ENCODE measurements around the gene AK8. TPM values are rescaled to one million over a fixed set of nuclear protein-coding genes. Genes with fewer than 3 reads are reported as not detected.

AK8 gene
- total RNA-seq, 4 donors from 2014 or later, result 0.27 to 1.3 TPM; not detected in 2

GRCh38 chr9:132690696-132691095 lies 187.4 kb downstream of the AK8 start:
- peaks cover 0 to 34% (median 11%) of the 10 kb centered on the region in 4 donors for H3K36me3 ChIP-seq
- no peaks in the 10 kb centered on the region for H3K4me1 ChIP-seq
- TF ChIP-seq CTCF (IDR thresholded peaks at IDR 0.05) (no peak), EP300 (IDR thresholded peaks at IDR 0.05; ENCODE audit: low read depth) (no peak), POLR2A (IDR thresholded peaks at IDR 0.05) (no peak), POLR2AphosphoS5 (IDR thresholded peaks at IDR 0.05) (no peak)
- no peak overlapping the region for H3K27ac ChIP-seq
- no peak for DNase-seq
- H3K4me3 ChIP-seq, result no peak overlapping the region
- no peaks in the 10 kb centered on the region for H3K9me3 ChIP-seq
- in situ Hi-C loops (cut with MboI; ENCODE audit: low pct_ligation_motif_present in 1 of 4, low pct_unique_long_range_greater_than_20kb in 1 of 4, low sequenced_read_pairs in 3 of 4) (no loop called here), intact Hi-C loops (cut with DNase I; ENCODE audit: low total_unique reads) (loop anchor here (2.0 kb wide), 1 partner anchor 74 kb away; no protein-coding TSS in a partner anchor)
- no peaks in the 10 kb centered on the region for H3K27me3 ChIP-seq
- WGBS, 2 donors (ENCODE audit: low coverage in 1 of 2), result 79 to 88% methylated on average over 1 of the region's 1 CpG

GRCh38 chr9:132683873-132684272 lies 194.2 kb downstream of the AK8 start:
- intact Hi-C loops (cut with DNase I; ENCODE audit: low total_unique reads) (no loop called here), in situ Hi-C loops (cut with MboI; ENCODE audit: low pct_ligation_motif_present in 1 of 4, low pct_unique_long_range_greater_than_20kb in 1 of 4, low sequenced_read_pairs in 3 of 4) (no loop called here)
- Histone ChIP-seq H3K4me3 (no peak overlapping the region), H3K9me3 (no peaks in the 10 kb centered on the region), H3K27ac (no peak overlapping the region), H3K27me3 (no peaks in the 10 kb centered on the region), H3K36me3 (peaks cover 0 to 50% (median 17%) of the 10 kb centered on the region in 4 donors), H3K4me1 (no peaks in the 10 kb centered on the region)
- no peak for DNase-seq
- WGBS, 2 donors (ENCODE audit: low coverage in 1 of 2), result 86 to 89% methylated on average over 1 of the region's 1 CpG
- TF ChIP-seq POLR2A (IDR thresholded peaks at IDR 0.05) (no peak), CTCF (IDR thresholded peaks at IDR 0.05) (no peak), EP300 (IDR thresholded peaks at IDR 0.05; ENCODE audit: low read depth) (no peak), POLR2AphosphoS5 (IDR thresholded peaks at IDR 0.05) (no peak)

- intact Hi-C loops (cut with DNase I; ENCODE audit: low total_unique reads) (no loop called here), in situ Hi-C loops (cut with MboI; ENCODE audit: low pct_ligation_motif_present in 1 of 4, low pct_unique_long_range_greater_than_20kb in 1 of 4, low sequenced_read_pairs in 3 of 4) (no loop called here)
- no peaks in the 10 kb centered on the region for H3K4me1 ChIP-seq
- H3K27me3 ChIP-seq, result no peaks in the 10 kb centered on the region
- no peak for TF ChIP-seq POLR2AphosphoS5 (IDR thresholded peaks at IDR 0.05)
- H3K36me3 ChIP-seq, result peaks cover 0 to 46% (median 20%) of the 10 kb centered on the region in 4 donors
- WGBS, 2 donors (ENCODE audit: low coverage in 1 of 2), result 80 to 82% methylated on average over 3 to 5 of the region's 5 CpGs
- no peak overlapping the region for H3K4me3 ChIP-seq
- DNase-seq, result no peak
- no peaks in the 10 kb centered on the region for H3K9me3 ChIP-seq
- no peak overlapping the region for H3K27ac ChIP-seq
Observed at GRCh38 chr9:132681561-132681960, 196.5 kb downstream of the AK8 start.

- H3K4me3 ChIP-seq, result no peak overlapping the region
- WGBS, 2 donors (ENCODE audit: low coverage in 1 of 2), result 73 to 90% methylated on average over 3 of the region's 3 CpGs
- no peaks in the 10 kb centered on the region for H3K27me3 ChIP-seq
- no peak for DNase-seq
- H3K9me3 ChIP-seq, result no peaks in the 10 kb centered on the region
- peaks cover 0 to 34% (median 13%) of the 10 kb centered on the region in 4 donors for H3K36me3 ChIP-seq
- H3K4me1 ChIP-seq, result no peaks in the 10 kb centered on the region
- intact Hi-C loops (cut with DNase I; ENCODE audit: low total_unique reads), result no loop called here
- in situ Hi-C loops (cut with MboI; ENCODE audit: low pct_ligation_motif_present in 1 of 4, low pct_unique_long_range_greater_than_20kb in 1 of 4, low sequenced_read_pairs in 3 of 4), result no loop called here
- no peak for TF ChIP-seq POLR2AphosphoS5 (IDR thresholded peaks at IDR 0.05)
- no peak for TF ChIP-seq POLR2A (IDR thresholded peaks at IDR 0.05)
- no peak for TF ChIP-seq CTCF (IDR thresholded peaks at IDR 0.05)
- no peak for TF ChIP-seq EP300 (IDR thresholded peaks at IDR 0.05; ENCODE audit: low read depth)
- no peak overlapping the region for H3K27ac ChIP-seq
Observed at GRCh38 chr9:132679946-132680625, 198.0 kb downstream of the AK8 start.

All from transverse colon (tissue), 4 donors.